ENCODE results near the gene AP3M1.

AP3M1 gene

GRCh38 chr10:74079936-74080590 is 70.6 kb downstream of the AP3M1 start:
- DNase-seq (ENCODE audit: low spot score) = no peak

GRCh38 chr10:74079028-74079935 is 71.3 kb downstream of the AP3M1 start:
- DNase-seq (ENCODE audit: low spot score) = no peak

- no peak for DNase-seq (ENCODE audit: low spot score)
These were observed 72.6 kb downstream of the AP3M1 start for GRCh38 chr10:74078037-74078436.

- DNase-seq (ENCODE audit: low spot score) = no peak
These were observed 73.2 kb downstream of the AP3M1 start for GRCh38 chr10:74077416-74077815.

GRCh38 chr10:74076961-74077360 is 73.7 kb downstream of the AP3M1 start:
- no peak for DNase-seq (ENCODE audit: low spot score)

GRCh38 chr10:74075906-74076305 is 74.7 kb downstream of the AP3M1 start:
- DNase-seq (ENCODE audit: low spot score) = no peak

GRCh38 chr10:74072503-74072902 is 78.1 kb downstream of the AP3M1 start:
- no peak for DNase-seq (ENCODE audit: low spot score)

- DNase-seq (ENCODE audit: low spot score) = no peak
These were observed 79.5 kb downstream of the AP3M1 start for GRCh38 chr10:74071157-74071556.
